ENCODE data around the gene SORCS3.

DNA sequence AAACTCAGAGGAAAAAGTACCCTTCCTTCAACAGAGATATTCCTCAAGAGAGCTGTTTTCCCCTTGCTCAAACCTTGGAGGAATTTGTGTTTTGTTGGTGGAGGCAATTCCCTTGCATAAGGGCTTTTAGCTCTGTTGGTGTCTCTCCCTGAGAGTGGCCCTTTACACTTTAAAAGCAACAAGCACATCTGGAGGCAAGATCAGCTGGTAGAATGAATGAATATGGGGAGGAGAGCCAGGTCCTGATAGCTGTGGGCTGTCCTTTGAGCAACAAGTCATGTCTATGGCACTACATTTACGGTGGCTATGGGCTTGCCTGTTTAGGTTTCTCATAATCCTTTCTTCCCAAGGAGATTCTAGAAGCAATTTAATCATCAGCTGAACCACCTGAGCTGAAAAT lies 384.0 kb downstream of the SORCS3 start:
- TF ChIP-seq POLR2A (IDR thresholded peaks at IDR 0.05) (no peak), CTCF (IDR thresholded peaks at IDR 0.05) (no peak), POLR2AphosphoS5 (IDR thresholded peaks at IDR 0.05; ENCODE audit: insufficient read depth in 1 of 2, low read depth in 1 of 2) (no peak)
